Left ventricle myocardium inferior (tissue), 1 donor: ENCODE results near the gene HS3ST5. TPM values are rescaled to one million over a fixed set of nuclear protein-coding genes. Genes with fewer than 3 reads are reported as not detected.

ENCODE experiments used
- DNase-seq: peaks from one replicate; pipeline ENCODE4 v3.0.0-alpha.2; 2020
- H3K27ac ChIP-seq: fragments of 200-600 bp; replicated peaks from 2 replicates; pipeline ENCODE4 v1.8.0; 2021
- H3K27me3 ChIP-seq: fragments of 200-600 bp; 2 replicates; pipeline ENCODE4 v1.8.0; 2021; ENCODE audit warnings: low read depth
- H3K36me3 ChIP-seq: fragments of 200-600 bp; 2 replicates; pipeline ENCODE4 v1.8.0; 2021
- H3K4me1 ChIP-seq: fragments of 200-600 bp; 2 replicates; pipeline ENCODE4 v1.8.0; 2021
- H3K4me3 ChIP-seq: fragments of 200-600 bp; 2 replicates; pipeline ENCODE4 v1.8.0; 2021; ENCODE audit warnings: mild to moderate bottlenecking, moderate library complexity
- H3K9me3 ChIP-seq: fragments of 200-600 bp; replicated peaks from 2 replicates; pipeline ENCODE4 v1.8.0; 2021
- intact Hi-C: fragments of 100-400 bp; cut with micrococcal nuclease; formaldehyde crosslinking; loops from one replicate; pipeline ENCODE4 v1.11.0; 2022
- total RNA-seq: library from RNA; stranded (reverse); fragmentation: NEBNext Ultra II Directional; extraction: Animal tissue kit (Norgen Biotek cat#: 25700); gene quantifications from one replicate; pipeline ENCODE4 v1.2.1, GENCODE V29; 2021
- TF ChIP-seq, protein P1 (sequence below): fragments of 200-600 bp; IDR thresholded peaks from 2 replicates; pipeline ENCODE4 v1.8.0; 2021; ENCODE audit warnings: antibody characterized with exemption, mild to moderate bottlenecking, borderline replicate concordance
- donor health status: DM: no; HTN: yes; CAD: no; lungs with severe emphysema.

HS3ST5 gene
- total RNA-seq, 1 donor from 2014 or later = not detected

DNA sequence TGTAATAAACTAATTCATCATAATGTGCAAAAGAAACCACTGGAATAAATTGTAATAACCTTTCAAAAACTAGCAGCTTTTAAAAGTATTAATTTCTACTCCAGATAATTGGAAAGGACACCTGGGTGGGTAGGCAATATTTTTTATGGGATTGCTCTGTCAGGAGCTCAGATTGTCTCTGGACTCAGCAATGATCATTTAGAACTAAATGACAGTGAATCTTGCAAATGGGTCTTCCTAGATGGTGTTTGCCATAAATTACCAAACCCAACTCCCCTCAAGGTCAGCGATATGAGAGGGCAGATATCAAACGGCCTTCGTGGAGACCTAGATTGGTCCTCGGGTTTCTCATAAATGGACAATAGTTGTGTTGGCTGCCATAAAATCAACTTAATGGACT lies 181.9 kb downstream of the HS3ST5 start:
- DNase-seq = no peak
- H3K4me3 ChIP-seq = no peak overlapping the region
- intact Hi-C loops = no loop called here
- no peaks in the 10 kb centered on the region for H3K4me1 ChIP-seq
- H3K36me3 ChIP-seq = no peaks in the 10 kb centered on the region
- TF ChIP-seq, protein P1, sequence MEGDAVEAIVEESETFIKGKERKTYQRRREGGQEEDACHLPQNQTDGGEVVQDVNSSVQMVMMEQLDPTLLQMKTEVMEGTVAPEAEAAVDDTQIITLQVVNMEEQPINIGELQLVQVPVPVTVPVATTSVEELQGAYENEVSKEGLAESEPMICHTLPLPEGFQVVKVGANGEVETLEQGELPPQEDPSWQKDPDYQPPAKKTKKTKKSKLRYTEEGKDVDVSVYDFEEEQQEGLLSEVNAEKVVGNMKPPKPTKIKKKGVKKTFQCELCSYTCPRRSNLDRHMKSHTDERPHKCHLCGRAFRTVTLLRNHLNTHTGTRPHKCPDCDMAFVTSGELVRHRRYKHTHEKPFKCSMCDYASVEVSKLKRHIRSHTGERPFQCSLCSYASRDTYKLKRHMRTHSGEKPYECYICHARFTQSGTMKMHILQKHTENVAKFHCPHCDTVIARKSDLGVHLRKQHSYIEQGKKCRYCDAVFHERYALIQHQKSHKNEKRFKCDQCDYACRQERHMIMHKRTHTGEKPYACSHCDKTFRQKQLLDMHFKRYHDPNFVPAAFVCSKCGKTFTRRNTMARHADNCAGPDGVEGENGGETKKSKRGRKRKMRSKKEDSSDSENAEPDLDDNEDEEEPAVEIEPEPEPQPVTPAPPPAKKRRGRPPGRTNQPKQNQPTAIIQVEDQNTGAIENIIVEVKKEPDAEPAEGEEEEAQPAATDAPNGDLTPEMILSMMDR = no peak
- no peak overlapping the region for H3K27ac ChIP-seq
- no peaks in the 10 kb centered on the region for H3K9me3 ChIP-seq
- no peaks in the 10 kb centered on the region for H3K27me3 ChIP-seq

DNA sequence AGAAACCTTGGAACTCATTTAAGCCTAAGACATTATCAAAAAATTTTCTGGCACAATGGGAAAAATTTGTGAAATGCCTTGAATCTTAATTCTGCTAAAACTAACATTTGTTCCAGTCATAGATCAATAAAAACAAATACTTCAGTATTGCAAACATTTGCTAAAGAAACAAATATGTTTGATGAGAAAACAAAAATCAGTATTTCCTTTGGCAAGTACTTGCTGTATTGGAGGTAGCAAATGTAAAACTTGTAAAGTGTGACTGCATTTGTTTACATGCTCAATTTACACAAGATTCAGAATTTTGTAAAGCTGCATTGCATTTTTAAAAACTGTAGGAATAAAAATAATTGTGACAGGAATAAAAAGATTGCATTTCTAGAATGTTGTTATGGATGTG lies 183.1 kb downstream of the HS3ST5 start:
- Histone ChIP-seq H3K36me3 (no peaks in the 10 kb centered on the region), H3K27ac (no peak overlapping the region), H3K27me3 (no peaks in the 10 kb centered on the region), H3K4me3 (no peak overlapping the region), H3K4me1 (no peaks in the 10 kb centered on the region), H3K9me3 (no peaks in the 10 kb centered on the region)
- TF ChIP-seq, protein P1 = no peak
- intact Hi-C loops = no loop called here
- no peak for DNase-seq

DNA sequence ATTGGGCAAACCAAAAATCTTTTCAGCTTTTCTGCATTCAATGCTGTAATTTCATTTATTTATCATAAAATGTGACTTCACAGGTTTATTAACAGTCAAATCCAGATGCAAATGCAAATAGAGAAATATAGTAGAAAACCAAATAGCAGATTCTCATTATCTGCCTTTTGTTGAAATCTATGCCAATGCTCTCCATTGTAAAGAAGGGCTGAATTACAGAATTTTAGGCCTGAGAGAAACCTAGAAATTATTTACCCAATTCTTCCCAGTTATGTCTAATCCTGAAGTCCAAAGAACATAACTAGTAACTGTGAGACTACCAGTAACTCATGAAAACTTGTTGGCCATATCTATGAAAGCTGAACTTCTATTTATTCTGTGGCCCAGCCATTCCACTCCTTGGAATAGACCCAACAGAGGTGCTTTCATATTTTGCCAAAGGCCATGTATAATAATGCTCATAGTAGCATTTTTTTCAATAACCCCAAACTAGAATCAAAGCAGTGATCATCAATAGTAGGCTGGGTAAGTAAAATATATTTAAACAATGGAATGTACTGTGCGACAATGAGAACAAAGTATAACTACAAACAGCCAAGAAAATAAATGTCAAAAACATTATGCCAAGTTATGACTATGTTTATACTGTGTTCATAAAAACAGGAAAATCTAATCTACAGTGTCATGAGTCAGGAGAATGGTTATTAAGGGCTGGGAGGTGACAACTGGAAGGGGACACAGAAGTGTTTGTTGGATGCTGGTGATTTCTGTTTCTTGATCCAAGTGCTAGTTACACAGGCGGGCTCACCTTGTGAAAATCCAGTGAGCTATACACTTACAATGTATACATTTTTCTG lies 183.8 kb downstream of the HS3ST5 start:
- Histone ChIP-seq H3K27me3 (no peaks in the 10 kb centered on the region), H3K4me3 (no peak overlapping the region), H3K36me3 (no peaks in the 10 kb centered on the region), H3K9me3 (no peaks in the 10 kb centered on the region), H3K27ac (no peak overlapping the region), H3K4me1 (no peaks in the 10 kb centered on the region)
- no peak for DNase-seq
- TF ChIP-seq, protein P1 = no peak
- intact Hi-C loops = no loop called here

DNA sequence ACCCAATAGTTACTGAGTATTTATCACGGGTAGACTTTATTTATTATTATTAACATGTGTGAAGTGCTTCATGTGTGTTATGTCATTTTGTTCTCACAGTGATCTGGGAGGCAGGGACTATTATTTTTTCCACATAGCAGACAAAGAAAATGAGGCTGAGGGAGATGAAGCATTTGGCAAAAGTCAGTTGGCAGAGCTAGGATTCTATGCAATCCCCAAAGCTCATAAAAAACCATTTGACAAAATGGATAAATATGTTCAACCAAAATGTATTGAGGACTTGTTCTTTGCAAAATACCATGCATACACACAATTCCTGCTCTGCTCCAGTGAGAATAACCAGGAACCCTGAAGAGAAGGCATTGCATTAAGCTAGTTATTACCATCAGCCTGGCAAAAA lies 184.4 kb downstream of the HS3ST5 start:
- H3K4me3 ChIP-seq = no peak overlapping the region
- no peaks in the 10 kb centered on the region for H3K9me3 ChIP-seq
- DNase-seq = no peak
- intact Hi-C loops = no loop called here
- TF ChIP-seq, protein P1 = no peak
- no peaks in the 10 kb centered on the region for H3K27me3 ChIP-seq
- H3K27ac ChIP-seq = no peak overlapping the region
- H3K4me1 ChIP-seq = no peaks in the 10 kb centered on the region
- H3K36me3 ChIP-seq = no peaks in the 10 kb centered on the region

DNA sequence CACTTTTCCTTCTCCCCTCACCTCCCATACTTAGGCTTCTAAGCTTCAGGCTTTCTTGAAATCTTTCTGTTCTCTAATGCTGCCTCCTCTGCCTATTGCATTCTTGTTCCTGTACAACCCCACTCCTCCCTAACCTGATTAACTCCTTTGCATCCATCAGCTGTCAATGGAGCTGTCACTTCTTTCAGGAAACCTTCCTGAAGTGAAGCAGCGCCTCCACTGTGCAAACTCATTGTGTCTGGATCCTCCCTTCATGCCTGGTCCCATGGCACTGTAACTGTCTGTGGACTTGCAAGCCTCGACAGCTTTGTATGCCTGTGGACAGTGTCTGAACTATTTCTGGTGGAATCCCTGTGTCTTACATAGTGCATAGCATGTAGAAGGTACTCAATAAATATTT lies 185.0 kb downstream of the HS3ST5 start:
- Histone ChIP-seq H3K4me1 (no peaks in the 10 kb centered on the region), H3K36me3 (no peaks in the 10 kb centered on the region), H3K27me3 (no peaks in the 10 kb centered on the region), H3K9me3 (no peaks in the 10 kb centered on the region), H3K27ac (no peak overlapping the region), H3K4me3 (no peak overlapping the region)
- DNase-seq = no peak
- TF ChIP-seq, protein P1 = no peak
- intact Hi-C loops = no loop called here
